ENCODE data around the gene ELMOD3. TPM values are rescaled to one million over a fixed set of nuclear protein-coding genes. Genes with fewer than 3 reads are reported as not detected.

Gene ELMOD3
- total RNA-seq, 1 donor from 2014 or later: 13.2 TPM

DNA sequence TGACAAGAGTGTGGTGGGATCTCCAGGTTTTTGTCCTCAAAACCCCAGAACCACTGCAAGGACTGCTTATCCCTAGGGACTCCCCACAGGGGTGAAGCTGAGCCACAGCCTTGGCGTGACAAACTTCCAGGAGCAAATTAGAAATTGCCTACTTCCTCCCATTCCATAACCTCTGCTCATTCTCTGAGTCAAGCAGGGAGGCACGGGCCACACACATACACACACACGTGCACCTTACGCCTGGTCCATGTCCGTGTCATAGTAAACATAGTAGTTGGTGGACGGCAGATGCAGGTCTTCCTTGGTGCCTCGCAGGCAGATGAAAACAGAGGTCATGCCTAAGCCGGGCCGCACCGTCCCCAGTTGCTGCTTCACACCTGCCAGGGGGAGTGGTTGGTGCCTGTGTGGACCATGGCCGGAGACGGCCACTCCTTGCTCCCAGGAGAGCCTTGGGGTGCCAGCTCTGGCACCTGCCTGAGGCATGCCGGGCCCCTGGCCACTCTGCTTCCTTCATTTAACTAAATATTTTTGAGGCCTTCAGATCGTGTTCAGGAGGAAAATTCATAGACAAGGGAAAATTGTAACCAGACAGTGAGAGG is 10.1 kb upstream of the ELMOD3 start:
- TF ChIP-seq, protein P1, sequence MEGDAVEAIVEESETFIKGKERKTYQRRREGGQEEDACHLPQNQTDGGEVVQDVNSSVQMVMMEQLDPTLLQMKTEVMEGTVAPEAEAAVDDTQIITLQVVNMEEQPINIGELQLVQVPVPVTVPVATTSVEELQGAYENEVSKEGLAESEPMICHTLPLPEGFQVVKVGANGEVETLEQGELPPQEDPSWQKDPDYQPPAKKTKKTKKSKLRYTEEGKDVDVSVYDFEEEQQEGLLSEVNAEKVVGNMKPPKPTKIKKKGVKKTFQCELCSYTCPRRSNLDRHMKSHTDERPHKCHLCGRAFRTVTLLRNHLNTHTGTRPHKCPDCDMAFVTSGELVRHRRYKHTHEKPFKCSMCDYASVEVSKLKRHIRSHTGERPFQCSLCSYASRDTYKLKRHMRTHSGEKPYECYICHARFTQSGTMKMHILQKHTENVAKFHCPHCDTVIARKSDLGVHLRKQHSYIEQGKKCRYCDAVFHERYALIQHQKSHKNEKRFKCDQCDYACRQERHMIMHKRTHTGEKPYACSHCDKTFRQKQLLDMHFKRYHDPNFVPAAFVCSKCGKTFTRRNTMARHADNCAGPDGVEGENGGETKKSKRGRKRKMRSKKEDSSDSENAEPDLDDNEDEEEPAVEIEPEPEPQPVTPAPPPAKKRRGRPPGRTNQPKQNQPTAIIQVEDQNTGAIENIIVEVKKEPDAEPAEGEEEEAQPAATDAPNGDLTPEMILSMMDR (IDR thresholded peaks at IDR 0.05; ENCODE audit: insufficient read depth, low read length, severe bottlenecking): no peak
- no peaks in the 10 kb centered on the region for H3K27me3 ChIP-seq (ENCODE audit: control insufficient read depth, insufficient read depth, low read length)
- FAIRE-seq (no peak), DNase-seq (ENCODE audit: low read depth) (no peak)
- peaks cover 20% of the 10 kb centered on the region for H3K36me3 ChIP-seq (ENCODE audit: control insufficient read depth, insufficient read depth, low read length)
- H3K4me3 ChIP-seq (ENCODE audit: low read depth, low read length): no peak overlapping the region

DNA sequence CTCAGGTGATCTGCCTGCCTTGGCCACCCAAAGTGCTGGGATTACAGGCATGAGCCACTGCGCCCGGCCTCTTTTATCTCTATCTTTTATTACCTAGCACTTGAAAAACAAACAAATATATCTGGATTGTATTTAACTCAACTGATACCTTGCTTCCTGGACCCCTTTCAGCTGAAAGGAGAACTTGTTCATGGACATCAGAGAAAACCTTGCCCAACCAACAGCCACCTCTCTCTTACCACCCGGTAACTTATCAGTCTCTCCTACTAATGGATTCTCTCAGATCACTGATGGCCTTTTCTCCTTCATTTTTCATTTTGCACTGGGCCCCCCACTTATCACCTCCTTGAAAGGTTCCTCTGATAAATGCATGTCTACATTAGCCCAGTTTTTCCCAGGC is 7.0 kb upstream of the ELMOD3 start:
- Histone ChIP-seq H3K27me3 (ENCODE audit: control insufficient read depth, insufficient read depth, low read length) (no peaks in the 10 kb centered on the region), H3K36me3 (ENCODE audit: control insufficient read depth, insufficient read depth, low read length) (peaks cover 33% of the 10 kb centered on the region), H3K4me3 (ENCODE audit: low read depth, low read length) (no peak overlapping the region)
- FAIRE-seq (no peak), DNase-seq (ENCODE audit: low read depth) (no peak)
- TF ChIP-seq, protein P1 (IDR thresholded peaks at IDR 0.05; ENCODE audit: insufficient read depth, low read length, severe bottlenecking): no peak

DNA sequence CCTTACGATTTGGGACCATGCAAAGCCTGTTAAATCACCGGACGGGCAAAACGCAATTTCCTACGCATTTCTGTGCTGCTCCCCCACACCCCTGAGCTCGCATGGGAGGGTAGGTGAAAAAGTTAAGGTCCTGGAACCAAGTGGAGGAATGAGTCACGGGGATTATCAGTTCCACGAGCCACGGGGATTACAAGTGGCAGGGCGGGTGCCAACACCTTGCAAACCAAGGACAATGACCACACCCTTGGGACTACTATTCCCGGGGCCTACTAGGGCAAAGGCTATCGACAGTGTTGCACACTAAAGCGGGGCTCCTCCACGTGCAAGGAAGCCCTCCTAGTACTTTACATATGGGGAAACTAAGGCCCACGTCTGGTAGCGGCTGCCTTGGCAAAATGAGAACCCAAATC is 688 bp upstream of the ELMOD3 start:
- peaks cover 17% of the 10 kb centered on the region for H3K36me3 ChIP-seq (ENCODE audit: control insufficient read depth, insufficient read depth, low read length)
- peak; percentile 37 for DNase-seq (ENCODE audit: low read depth)
- no peak for FAIRE-seq

DNA sequence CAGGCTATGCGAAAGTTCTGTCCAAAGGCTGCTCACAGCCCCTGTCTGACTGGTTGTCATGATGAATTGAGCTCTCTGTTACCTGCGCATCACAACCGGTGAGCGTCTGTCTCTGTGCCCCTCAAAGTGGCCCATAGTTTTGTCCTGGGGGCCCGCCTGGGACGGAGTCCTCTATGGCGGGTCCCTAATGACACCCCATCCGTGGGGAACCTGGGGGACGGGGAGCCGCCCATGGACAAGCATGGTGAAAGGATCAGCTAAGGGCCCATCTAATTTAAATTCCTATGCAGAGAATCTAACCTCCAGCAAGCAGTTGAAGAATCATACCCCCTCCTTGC is 473 bp downstream of the ELMOD3 start:
- peak overlapping the region; percentile 65 for H3K4me3 ChIP-seq (ENCODE audit: low read depth, low read length)
- TF ChIP-seq, protein P1 (IDR thresholded peaks at IDR 0.05; ENCODE audit: insufficient read depth, low read length, severe bottlenecking): no peak
- DNase-seq (ENCODE audit: low read depth) (no peak), FAIRE-seq (no peak)
- H3K36me3 ChIP-seq (ENCODE audit: control insufficient read depth, insufficient read depth, low read length): peaks cover 8% of the 10 kb centered on the region
- no peaks in the 10 kb centered on the region for H3K27me3 ChIP-seq (ENCODE audit: control insufficient read depth, insufficient read depth, low read length)

More for the DNA sequence above, 688 bp upstream of the ELMOD3 start:
- TF ChIP-seq, protein P1 (IDR thresholded peaks at IDR 0.05; ENCODE audit: insufficient read depth, low read length, severe bottlenecking): no peak
- Histone ChIP-seq H3K4me3 (ENCODE audit: low read depth, low read length) (peak overlapping the region; percentile 65), H3K27me3 (ENCODE audit: control insufficient read depth, insufficient read depth, low read length) (no peaks in the 10 kb centered on the region)

DNA sequence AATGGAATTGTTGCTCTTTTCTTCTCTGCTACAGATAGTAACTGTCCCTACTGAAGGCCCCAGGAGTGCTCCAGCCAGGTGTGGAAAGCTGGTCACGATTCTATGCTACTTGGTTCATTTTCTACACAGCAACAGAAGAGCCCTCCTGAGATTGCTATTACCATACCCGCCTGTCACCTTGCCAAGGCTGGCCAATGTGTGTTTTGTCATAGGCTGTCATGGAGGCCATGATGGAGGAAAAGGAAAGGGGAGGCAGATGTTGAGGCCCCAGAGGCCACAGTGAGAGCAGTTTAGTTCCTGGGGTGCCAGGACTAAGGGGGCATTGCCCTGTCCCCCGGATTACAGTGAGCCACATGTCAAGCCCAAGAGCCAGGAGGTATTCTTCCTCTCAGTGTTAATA is 952 bp downstream of the ELMOD3 start:
- DNase-seq (ENCODE audit: low read depth) (no peak), FAIRE-seq (no peak)
- TF ChIP-seq, protein P1 (IDR thresholded peaks at IDR 0.05; ENCODE audit: insufficient read depth, low read length, severe bottlenecking): no peak
- Histone ChIP-seq H3K27me3 (ENCODE audit: control insufficient read depth, insufficient read depth, low read length) (no peaks in the 10 kb centered on the region), H3K4me3 (ENCODE audit: low read depth, low read length) (peak overlapping the region; percentile 65), H3K36me3 (ENCODE audit: control insufficient read depth, insufficient read depth, low read length) (peaks cover 4% of the 10 kb centered on the region)

DNA sequence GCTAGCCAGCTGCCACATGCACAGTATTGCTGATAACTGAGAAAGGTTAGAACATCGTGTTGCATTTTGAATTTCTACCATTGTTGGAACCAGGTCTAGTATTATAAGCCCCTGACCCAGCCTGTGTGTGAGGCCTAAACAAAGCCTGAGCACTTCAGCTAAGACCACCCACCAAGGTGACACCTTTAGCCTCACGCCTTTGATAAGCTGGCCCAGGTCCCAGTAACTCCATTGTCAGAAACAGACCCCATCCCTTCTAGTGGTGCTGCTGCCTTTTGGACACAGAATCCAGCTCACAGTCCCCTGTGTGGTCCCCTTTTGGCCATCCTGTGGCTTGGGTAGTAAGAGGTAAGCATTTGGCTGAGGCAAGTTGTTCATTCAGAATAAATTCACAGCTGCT is 1.6 kb downstream of the ELMOD3 start:
- no peak overlapping the region for H3K4me3 ChIP-seq (ENCODE audit: low read depth, low read length)
- TF ChIP-seq, protein P1 (IDR thresholded peaks at IDR 0.05; ENCODE audit: insufficient read depth, low read length, severe bottlenecking): no peak
- no peaks in the 10 kb centered on the region for H3K27me3 ChIP-seq (ENCODE audit: control insufficient read depth, insufficient read depth, low read length)
- no peak for FAIRE-seq
- no peak for DNase-seq (ENCODE audit: low read depth)
- peaks cover 4% of the 10 kb centered on the region for H3K36me3 ChIP-seq (ENCODE audit: control insufficient read depth, insufficient read depth, low read length)
